Stimulated activated naive B cell treated with anti-CD40 and anti-IgM and Interleukin-4, amounts not matched to agents 10 μg/mL and 1 μg/mL and 100 μg/mL, for 72 hours (primary cell): Measurements from ENCODE around the gene TENM3.

ENCODE experiments used
- ATAC-seq, 2 donors: fragments of 150-1000 bp; cut with Tn5 transposase; replicated peaks; 2 replicates each; pipeline ENCODE4 v1.10.0; 2021; ENCODE audit warnings: moderate library complexity in 1 of 2
- DNase-seq: peaks from one replicate; pipeline ENCODE4 v3.0.0; 2021
- H3K27ac Mint-ChIP-seq: one replicate; pipeline ENCODE4 v1.8.0; 2022; ENCODE audit warnings: mild to moderate bottlenecking, mixed read lengths
- H3K27me3 Mint-ChIP-seq, 2 donors: one replicate each; pipeline ENCODE4 v1.8.0; 2022; ENCODE audit warnings: mixed read lengths in 2 of 2
- H3K36me3 Mint-ChIP-seq, 2 donors: one replicate each; pipeline ENCODE4 v1.8.0; 2022; ENCODE audit warnings: mixed read lengths in 2 of 2, mild to moderate bottlenecking in 1 of 2
- H3K4me1 Mint-ChIP-seq, 2 donors: one replicate each; pipeline ENCODE4 v1.8.0; 2022; ENCODE audit warnings: mixed read lengths in 2 of 2, mild to moderate bottlenecking in 1 of 2
- H3K4me3 Mint-ChIP-seq, 2 donors: one replicate each; pipeline ENCODE4 v1.8.0; 2022; ENCODE audit warnings: mild to moderate bottlenecking in 2 of 2, mixed read lengths in 2 of 2, moderate library complexity in 1 of 2
- H3K9me3 Mint-ChIP-seq, 2 donors: one replicate each; pipeline ENCODE4 v1.8.0; 2022; ENCODE audit warnings: mixed read lengths in 2 of 2, mild to moderate bottlenecking in 1 of 2

The TENM3 gene

GRCh38 chr4:182554736-182555135 is 311.5 kb downstream of the TENM3 start:
- no peak for DNase-seq
- Mint-ChIP-seq H3K27ac (no peak overlapping the region), H3K4me1 (no peaks in the 10 kb centered on the region), H3K27me3 (peaks cover 8% of the 10 kb centered on the region in 2 donors), H3K9me3 (no peaks in the 10 kb centered on the region), H3K4me3 (no peak overlapping the region), H3K36me3 (no peaks in the 10 kb centered on the region)
- ATAC-seq: no peak

GRCh38 chr4:182555997-182556418 is 312.8 kb downstream of the TENM3 start:
- no peak for DNase-seq

GRCh38 chr4:182556580-182556979 is 313.4 kb downstream of the TENM3 start:
- Mint-ChIP-seq H3K4me3 (no peak overlapping the region), H3K27ac (no peak overlapping the region), H3K9me3 (no peaks in the 10 kb centered on the region), H3K4me1 (no peaks in the 10 kb centered on the region), H3K36me3 (no peaks in the 10 kb centered on the region), H3K27me3 (peaks cover 14 to 16% of the 10 kb centered on the region in 2 donors)
- DNase-seq (no peak), ATAC-seq (no peak)

More at GRCh38 chr4:182555997-182556418, 312.8 kb downstream of the TENM3 start:
- no peak for ATAC-seq
- H3K27ac Mint-ChIP-seq: no peak overlapping the region
- peaks cover 14 to 16% of the 10 kb centered on the region in 2 donors for H3K27me3 Mint-ChIP-seq
- no peaks in the 10 kb centered on the region for H3K9me3 Mint-ChIP-seq
- H3K36me3 Mint-ChIP-seq: no peaks in the 10 kb centered on the region
- H3K4me3 Mint-ChIP-seq: no peak overlapping the region
- H3K4me1 Mint-ChIP-seq: no peaks in the 10 kb centered on the region

GRCh38 chr4:182560358-182560757 is 317.2 kb downstream of the TENM3 start:
- no peak for ATAC-seq
- Mint-ChIP-seq H3K27ac (no peak overlapping the region), H3K4me3 (no peak overlapping the region), H3K27me3 (peaks cover 20 to 21% of the 10 kb centered on the region in 2 donors), H3K9me3 (no peaks in the 10 kb centered on the region), H3K36me3 (no peaks in the 10 kb centered on the region), H3K4me1 (no peaks in the 10 kb centered on the region)
- DNase-seq: no peak

- H3K4me3 Mint-ChIP-seq: no peak overlapping the region
- H3K27ac Mint-ChIP-seq: no peak overlapping the region
- H3K27me3 Mint-ChIP-seq: peaks cover 20 to 21% of the 10 kb centered on the region in 2 donors
- H3K9me3 Mint-ChIP-seq: no peaks in the 10 kb centered on the region
- no peaks in the 10 kb centered on the region for H3K4me1 Mint-ChIP-seq
- DNase-seq (no peak), ATAC-seq (no peak)
- no peaks in the 10 kb centered on the region for H3K36me3 Mint-ChIP-seq
These were observed 319.1 kb downstream of the TENM3 start for GRCh38 chr4:182562350-182562749.

- H3K36me3 Mint-ChIP-seq: no peaks in the 10 kb centered on the region
These were observed 321.6 kb downstream of the TENM3 start for GRCh38 chr4:182564724-182565369.

GRCh38 chr4:182567119-182567518 is 323.9 kb downstream of the TENM3 start:
- Mint-ChIP-seq H3K27ac (no peak overlapping the region), H3K27me3 (peaks cover 4 to 8% of the 10 kb centered on the region in 2 donors)

More at GRCh38 chr4:182564724-182565369, 321.6 kb downstream of the TENM3 start:
- H3K4me1 Mint-ChIP-seq: no peaks in the 10 kb centered on the region
- DNase-seq (no peak), ATAC-seq (no peak)
- no peaks in the 10 kb centered on the region for H3K9me3 Mint-ChIP-seq
- no peak overlapping the region for H3K4me3 Mint-ChIP-seq
- H3K27ac Mint-ChIP-seq: no peak overlapping the region
- peaks cover 13 to 14% of the 10 kb centered on the region in 2 donors for H3K27me3 Mint-ChIP-seq

GRCh38 chr4:182569561-182569960 is 326.4 kb downstream of the TENM3 start:
- no peak for DNase-seq
- Mint-ChIP-seq H3K9me3 (no peaks in the 10 kb centered on the region), H3K4me1 (no peaks in the 10 kb centered on the region), H3K27me3 (peaks cover 0 to 5% of the 10 kb centered on the region in 2 donors), H3K36me3 (no peaks in the 10 kb centered on the region), H3K27ac (no peak overlapping the region), H3K4me3 (no peak overlapping the region)
- no peak for ATAC-seq

More at GRCh38 chr4:182567119-182567518, 323.9 kb downstream of the TENM3 start:
- Mint-ChIP-seq H3K4me1 (no peaks in the 10 kb centered on the region), H3K9me3 (no peaks in the 10 kb centered on the region), H3K4me3 (no peak overlapping the region), H3K36me3 (no peaks in the 10 kb centered on the region)
- ATAC-seq: no peak
- DNase-seq: no peak

GRCh38 chr4:182574706-182575105 is 331.5 kb downstream of the TENM3 start:
- Mint-ChIP-seq H3K4me3 (no peak overlapping the region), H3K4me1 (no peaks in the 10 kb centered on the region), H3K27ac (no peak overlapping the region), H3K27me3 (peaks cover 9 to 13% of the 10 kb centered on the region in 2 donors), H3K36me3 (no peaks in the 10 kb centered on the region), H3K9me3 (no peaks in the 10 kb centered on the region)
- DNase-seq (no peak), ATAC-seq (no peak)

- DNase-seq (no peak), ATAC-seq (no peak)
- Mint-ChIP-seq H3K27ac (no peak overlapping the region), H3K36me3 (no peaks in the 10 kb centered on the region), H3K9me3 (no peaks in the 10 kb centered on the region), H3K4me3 (no peak overlapping the region), H3K27me3 (peaks cover 9 to 13% of the 10 kb centered on the region in 2 donors), H3K4me1 (no peaks in the 10 kb centered on the region)
These were observed 332.0 kb downstream of the TENM3 start for GRCh38 chr4:182575225-182575624.

- no peaks in the 10 kb centered on the region for H3K36me3 Mint-ChIP-seq
- no peak for DNase-seq
- no peak overlapping the region for H3K4me3 Mint-ChIP-seq
- no peaks in the 10 kb centered on the region for H3K4me1 Mint-ChIP-seq
- no peak overlapping the region for H3K27ac Mint-ChIP-seq
- no peaks in the 10 kb centered on the region for H3K9me3 Mint-ChIP-seq
- ATAC-seq: no peak
- peaks cover 9 to 13% of the 10 kb centered on the region in 2 donors for H3K27me3 Mint-ChIP-seq
These were observed 333.5 kb downstream of the TENM3 start for GRCh38 chr4:182576601-182577289.

GRCh38 chr4:182577411-182577810 is 334.2 kb downstream of the TENM3 start:
- no peaks in the 10 kb centered on the region for H3K36me3 Mint-ChIP-seq
- H3K27me3 Mint-ChIP-seq: peaks cover 9 to 13% of the 10 kb centered on the region in 2 donors
- no peaks in the 10 kb centered on the region for H3K9me3 Mint-ChIP-seq
- ATAC-seq: no peak
- H3K4me1 Mint-ChIP-seq: no peaks in the 10 kb centered on the region
- no peak overlapping the region for H3K4me3 Mint-ChIP-seq
- DNase-seq: no peak
- no peak overlapping the region for H3K27ac Mint-ChIP-seq

GRCh38 chr4:182578402-182578801 is 335.2 kb downstream of the TENM3 start:
- H3K27me3 Mint-ChIP-seq: peaks cover 8 to 9% of the 10 kb centered on the region in 2 donors
- H3K4me1 Mint-ChIP-seq: no peaks in the 10 kb centered on the region
- no peaks in the 10 kb centered on the region for H3K36me3 Mint-ChIP-seq
- no peak overlapping the region for H3K4me3 Mint-ChIP-seq
- no peak for DNase-seq
- H3K9me3 Mint-ChIP-seq: no peaks in the 10 kb centered on the region
- H3K27ac Mint-ChIP-seq: no peak overlapping the region
- ATAC-seq: no peak

- no peaks in the 10 kb centered on the region for H3K36me3 Mint-ChIP-seq
- no peak overlapping the region for H3K27ac Mint-ChIP-seq
- no peak for DNase-seq
- no peak overlapping the region for H3K4me3 Mint-ChIP-seq
- ATAC-seq: no peak
- no peaks in the 10 kb centered on the region for H3K4me1 Mint-ChIP-seq
- H3K9me3 Mint-ChIP-seq: no peaks in the 10 kb centered on the region
- peaks cover 0 to under 1% of the 10 kb centered on the region in 2 donors for H3K27me3 Mint-ChIP-seq
These were observed 339.0 kb downstream of the TENM3 start for GRCh38 chr4:182582245-182582644.
